Neuronal stem cell (in vitro differentiated cells): ENCODE results near the gene NUDT7.

Experiments
- DNase-seq: peaks from one replicate; pipeline ENCODE4 v3.0.0-alpha.2; 2013; ENCODE audit warnings: low spot score
- H2AFZ ChIP-seq: one replicate; pipeline ENCODE4 v1.6.1; 2013; ENCODE audit warnings: mild to moderate bottlenecking, low read length, inconsistent platforms
- H2AK5ac ChIP-seq: 2 replicates; pipeline ENCODE4 v1.6.1; 2013; ENCODE audit warnings: low read depth, mild to moderate bottlenecking, inconsistent platforms, low read length, moderate library complexity, mixed read lengths
- H2BK120ac ChIP-seq: 2 replicates; pipeline ENCODE4 v1.6.1; 2013; ENCODE audit warnings: low read depth, mild to moderate bottlenecking, inconsistent platforms, low read length, moderate library complexity, mixed read lengths
- H2BK12ac ChIP-seq: one replicate; pipeline ENCODE4 v1.6.1; 2013; ENCODE audit warnings: low read length, inconsistent platforms
- H2BK15ac ChIP-seq: 2 replicates; pipeline ENCODE4 v1.6.1; 2013; ENCODE audit warnings: mild to moderate bottlenecking, low read length, inconsistent platforms, mixed read lengths
- H2BK5ac ChIP-seq: one replicate; pipeline ENCODE4 v1.6.1; 2013; ENCODE audit warnings: inconsistent platforms, mild to moderate bottlenecking, low read length, moderate library complexity
- H3K14ac ChIP-seq: one replicate; pipeline ENCODE4 v1.6.1; 2013; ENCODE audit warnings: low read length, inconsistent platforms
- H3K18ac ChIP-seq: 2 replicates; pipeline ENCODE4 v1.6.1; 2013; ENCODE audit warnings: low read length, inconsistent platforms
- H3K23ac ChIP-seq: 2 replicates; pipeline ENCODE4 v1.6.1; 2013; ENCODE audit warnings: low read depth, mild to moderate bottlenecking, mixed read lengths, low read length, inconsistent platforms; ENCODE audit not compliant: poor library complexity
- H3K27ac ChIP-seq: replicated peaks from 3 replicates; pipeline ENCODE4 v1.5.1; 2013; ENCODE audit warnings: low read length, inconsistent platforms
- H3K27me3 ChIP-seq, 3 experiments: 2 replicates each; pipeline ENCODE4 v1.6.1; 2013; ENCODE audit warnings: low read length in 3 of 3, mild to moderate bottlenecking in 2 of 3, inconsistent platforms in 1 of 3, low read depth in 1 of 3, mixed read lengths in 1 of 3, moderate library complexity in 1 of 3; ENCODE audit not compliant: control insufficient read depth in 3 of 3, insufficient read depth in 3 of 3
- H3K36me3 ChIP-seq, 2 donors: replicated peaks in 1 of 2; 2 replicates each; pipeline ENCODE4 v1.6.1; 2013; ENCODE audit warnings: low read length in 2 of 2; ENCODE audit not compliant: control insufficient read depth in 2 of 2, insufficient read depth in 2 of 2
- H3K4ac ChIP-seq: 2 replicates; pipeline ENCODE4 v1.6.1; 2013; ENCODE audit warnings: inconsistent platforms, mild to moderate bottlenecking, low read length, moderate library complexity
- H3K4me1 ChIP-seq, 2 donors: 1 replicate in 1 of 2; 2 replicates in 1 of 2; pipeline ENCODE4 v1.6.1; 2013; ENCODE audit warnings: low read length in 2 of 2, low read depth in 1 of 2; ENCODE audit not compliant: control insufficient read depth in 2 of 2, insufficient read depth in 1 of 2
- H3K4me2 ChIP-seq: one replicate; pipeline ENCODE4 v1.6.1; 2013; ENCODE audit warnings: mild to moderate bottlenecking, low read length, inconsistent platforms; ENCODE audit not compliant: insufficient read depth, poor library complexity, severe bottlenecking
- H3K4me3 ChIP-seq, 2 donors: 2 replicates each; pipeline ENCODE4 v1.5.1; 2013; ENCODE audit warnings: low read length in 2 of 2, mild to moderate bottlenecking in 2 of 2, inconsistent platforms in 1 of 2, moderate library complexity in 1 of 2
- H3K79me1 ChIP-seq: one replicate; pipeline ENCODE4 v1.6.1; 2013; ENCODE audit warnings: low read depth, mild to moderate bottlenecking, inconsistent platforms, low read length, moderate library complexity
- H3K9ac ChIP-seq: one replicate; pipeline ENCODE4 v1.6.1; 2013; ENCODE audit warnings: mild to moderate bottlenecking, low read depth, low read length, inconsistent platforms; ENCODE audit not compliant: poor library complexity
- H3K9me3 ChIP-seq, 2 donors: replicated peaks in 1 of 2; 2 replicates each; pipeline versions ENCODE3 to v1.6.1; 2013; ENCODE audit warnings: low read length in 2 of 2, mild to moderate bottlenecking in 2 of 2, inconsistent platforms in 1 of 2, low read depth in 1 of 2, mixed read lengths in 1 of 2, moderate library complexity in 1 of 2; ENCODE audit not compliant: control insufficient read depth in 2 of 2, insufficient read depth in 1 of 2
- H4K8ac ChIP-seq: one replicate; pipeline ENCODE4 v1.6.1; 2013; ENCODE audit warnings: low read depth, mild to moderate bottlenecking, inconsistent platforms, low read length, moderate library complexity
- H4K91ac ChIP-seq: one replicate; pipeline ENCODE4 v1.6.1; 2013; ENCODE audit warnings: low read length, low read depth, mild to moderate bottlenecking, inconsistent platforms; ENCODE audit not compliant: poor library complexity
- WGBS, 2 donors: extraction: QIAGEN DNeasy Blood & Tissue Kit; methylation state at CpG; one replicate each; pipeline ENCODE4 v1.1.7; 2013; ENCODE audit warnings: missing lambda C conversion rate in 2 of 2, mixed read lengths in 1 of 2; ENCODE audit not compliant: insufficient read length in 2 of 2, insufficient replicate concordance in 1 of 2; ENCODE audit errors: extremely low coverage in 2 of 2; 5-methylcytosine and 5-hydroxymethylcytosine counted together

The NUDT7 gene

GRCh38 chr16:77744141-77744540, 21.8 kb downstream of the NUDT7 start:
- Histone ChIP-seq H3K9me3 (no peaks in the 10 kb centered on the region), H2AK5ac (no peak overlapping the region), H3K23ac (no peak overlapping the region), H3K4ac (no peak overlapping the region), H4K8ac (no peak overlapping the region), H3K36me3 (no peaks in the 10 kb centered on the region), H3K4me2 (no peak overlapping the region), H3K9ac (no peak overlapping the region), H3K14ac (no peak overlapping the region), H2AFZ (no peak overlapping the region), H2BK12ac (no peak overlapping the region), H3K4me3 (no peak overlapping the region), H3K27ac (no peak overlapping the region), H3K27me3 (no peaks in the 10 kb centered on the region), H3K4me1 (peaks cover 2 to 5% of the 10 kb centered on the region in 2 donors), H4K91ac (no peak overlapping the region), H3K79me1 (no peaks in the 10 kb centered on the region), H2BK120ac (no peak overlapping the region), H3K18ac (no peak overlapping the region), H2BK15ac (no peak overlapping the region), H2BK5ac (no peak overlapping the region)
- DNase-seq = no peak
- WGBS, 2 donors = no CpG with 5 or more reads among the region's 4 CpGs

- H3K18ac ChIP-seq = no peak overlapping the region
- H3K4me1 ChIP-seq = peaks cover 2 to 5% of the 10 kb centered on the region in 2 donors
- no peak overlapping the region for H3K27ac ChIP-seq
- H4K8ac ChIP-seq = no peak overlapping the region
- no peak overlapping the region for H2BK15ac ChIP-seq
- no peaks in the 10 kb centered on the region for H3K36me3 ChIP-seq
- no peak for DNase-seq
- no peaks in the 10 kb centered on the region for H3K9me3 ChIP-seq
- WGBS, 2 donors = no CpG with 5 or more reads among the region's 1 CpG
- H3K23ac ChIP-seq = no peak overlapping the region
- H3K4ac ChIP-seq = no peak overlapping the region
- H2AFZ ChIP-seq = no peak overlapping the region
- no peak overlapping the region for H2AK5ac ChIP-seq
- H3K9ac ChIP-seq = no peak overlapping the region
- H3K79me1 ChIP-seq = no peaks in the 10 kb centered on the region
- H3K4me2 ChIP-seq = no peak overlapping the region
- H2BK120ac ChIP-seq = no peak overlapping the region
- H2BK12ac ChIP-seq = no peak overlapping the region
- H4K91ac ChIP-seq = no peak overlapping the region
- no peaks in the 10 kb centered on the region for H3K27me3 ChIP-seq
- H3K4me3 ChIP-seq = no peak overlapping the region
- H3K14ac ChIP-seq = no peak overlapping the region
- no peak overlapping the region for H2BK5ac ChIP-seq
Observed at GRCh38 chr16:77745972-77746371, 23.7 kb downstream of the NUDT7 start.

DNA sequence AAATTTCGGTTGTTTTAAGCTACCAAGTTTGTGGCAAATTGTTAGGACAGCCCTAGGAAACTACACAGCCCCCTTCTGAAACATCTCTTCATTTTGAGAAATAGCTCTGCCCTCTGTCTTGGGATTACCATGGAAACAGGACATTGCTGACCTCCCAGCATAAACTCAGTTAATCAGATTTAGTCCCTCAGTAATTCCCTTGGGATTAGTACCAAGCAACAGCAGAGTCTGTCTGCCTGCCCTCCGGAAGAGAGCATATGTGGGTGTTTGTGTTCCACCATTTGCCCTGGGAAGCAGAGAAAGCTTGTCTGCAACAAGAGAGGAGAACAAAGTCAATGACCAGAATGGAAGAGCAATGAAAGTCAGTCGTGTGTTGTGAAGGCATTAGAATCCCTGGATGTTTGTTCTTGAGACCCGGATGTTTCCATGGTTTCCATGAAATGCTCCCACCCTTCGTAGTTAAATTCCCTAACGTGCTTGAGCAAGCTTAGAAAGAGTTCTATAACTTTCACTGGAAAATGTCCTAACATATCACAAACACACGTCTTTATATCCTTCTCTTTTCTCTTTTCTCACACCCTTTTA, 26.2 kb downstream of the NUDT7 start:
- no peak overlapping the region for H4K8ac ChIP-seq
- no peak overlapping the region for H4K91ac ChIP-seq
- H2AFZ ChIP-seq = peak overlapping the region; percentile 46
- 100% methylated on average over 1 of the region's 7 CpGs for WGBS, 2 donors
- no peaks in the 10 kb centered on the region for H3K27me3 ChIP-seq
- H3K4ac ChIP-seq = no peak overlapping the region
- H3K4me1 ChIP-seq = peaks cover 3 to 5% of the 10 kb centered on the region in 2 donors
- no peaks in the 10 kb centered on the region for H3K9me3 ChIP-seq
- DNase-seq = no peak
- no peak overlapping the region for H3K9ac ChIP-seq
- no peaks in the 10 kb centered on the region for H3K36me3 ChIP-seq
- H3K14ac ChIP-seq = no peak overlapping the region
- no peak overlapping the region for H3K4me3 ChIP-seq
- no peak overlapping the region for H2AK5ac ChIP-seq
- no peak overlapping the region for H3K4me2 ChIP-seq
- no peak overlapping the region for H2BK5ac ChIP-seq
- H2BK15ac ChIP-seq = no peak overlapping the region
- no peak overlapping the region for H3K18ac ChIP-seq
- no peak overlapping the region for H2BK12ac ChIP-seq
- no peak overlapping the region for H3K23ac ChIP-seq
- no peak overlapping the region for H3K27ac ChIP-seq
- no peaks in the 10 kb centered on the region for H3K79me1 ChIP-seq
- H2BK120ac ChIP-seq = no peak overlapping the region

DNA sequence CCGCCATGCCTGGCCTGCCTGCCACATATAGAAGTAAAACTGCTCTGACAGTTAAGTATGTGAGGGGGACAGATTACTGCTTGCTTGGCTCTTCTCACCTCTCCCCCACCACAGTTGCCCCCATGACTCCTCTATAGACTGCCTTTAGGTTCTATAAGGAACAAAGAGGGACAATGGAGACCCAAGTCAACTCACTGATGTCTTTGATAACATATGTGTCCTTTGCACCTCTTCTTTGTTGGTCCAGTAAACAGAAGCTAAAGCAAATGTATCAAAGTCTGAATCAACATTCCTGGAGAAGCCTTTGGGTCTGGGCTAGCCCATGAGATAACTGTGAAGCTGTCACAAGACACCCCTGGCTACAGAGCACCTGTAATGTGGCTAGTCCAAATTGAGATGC, 27.1 kb downstream of the NUDT7 start:
- no peak for DNase-seq
- H3K4me3 ChIP-seq = no peak overlapping the region
- H3K4ac ChIP-seq = no peak overlapping the region
- H3K4me1 ChIP-seq = peaks cover 3 to 5% of the 10 kb centered on the region in 2 donors
- H2BK5ac ChIP-seq = no peak overlapping the region
- H3K14ac ChIP-seq = no peak overlapping the region
- no peak overlapping the region for H2BK15ac ChIP-seq
- H2AK5ac ChIP-seq = no peak overlapping the region
- no peak overlapping the region for H4K8ac ChIP-seq
- H3K4me2 ChIP-seq = no peak overlapping the region
- H3K27ac ChIP-seq = no peak overlapping the region
- no peak overlapping the region for H4K91ac ChIP-seq
- no peak overlapping the region for H3K9ac ChIP-seq
- no peaks in the 10 kb centered on the region for H3K27me3 ChIP-seq
- H2BK120ac ChIP-seq = no peak overlapping the region
- H3K23ac ChIP-seq = no peak overlapping the region
- H3K79me1 ChIP-seq = no peaks in the 10 kb centered on the region
- no peaks in the 10 kb centered on the region for H3K9me3 ChIP-seq
- WGBS, 2 donors = no CpG with 5 or more reads among the region's 1 CpG
- H2AFZ ChIP-seq = no peak overlapping the region
- H2BK12ac ChIP-seq = no peak overlapping the region
- no peaks in the 10 kb centered on the region for H3K36me3 ChIP-seq
- no peak overlapping the region for H3K18ac ChIP-seq
